HL-60 (cell line): ENCODE measurements around the gene IFNA5.

Source experiments
- DNase-seq, 2 experiments: peaks; one replicate each; pipeline ENCODE4 v3.0.0-alpha.2; 2010 to 2020; ENCODE audit warnings: low read depth in 1 of 2, low spot score in 1 of 2
- H3K27ac ChIP-seq: fragments of 250-450 bp; sonication (Bioruptor Pico); replicated peaks from 2 replicates; pipeline ENCODE4 v1.5.1; 2020; ENCODE audit warnings: mild to moderate bottlenecking, moderate library complexity
- H3K27me3 ChIP-seq: fragments of 250-450 bp; sonication (Bioruptor Pico); 2 replicates; pipeline ENCODE4 v1.5.1; 2021; ENCODE audit warnings: mild to moderate bottlenecking, moderate library complexity; ENCODE audit not compliant: insufficient read depth, poor library complexity, severe bottlenecking
- H3K4me3 ChIP-seq: replicated peaks from 2 replicates; pipeline ENCODE4 v1.5.1; 2011; ENCODE audit warnings: mild to moderate bottlenecking, control low read depth, low read length; ENCODE audit not compliant: insufficient read depth
- GABPA ChIP-seq: IDR thresholded peaks from 2 replicates; pipeline ENCODE4 v1.6.1; 2012; ENCODE audit warnings: low read depth
- POLR2AphosphoS5 ChIP-seq: IDR thresholded peaks from 2 replicates; pipeline ENCODE4 v1.6.1; 2012; ENCODE audit warnings: low read depth
- SPI1 ChIP-seq: IDR thresholded peaks from 2 replicates; pipeline ENCODE4 v1.6.1; 2012; ENCODE audit warnings: low read depth, mild to moderate bottlenecking, borderline replicate concordance
- TF ChIP-seq, protein P1 (sequence below): IDR thresholded peaks from 2 replicates; pipeline ENCODE4 v1.6.1; 2012; ENCODE audit warnings: low read depth; ENCODE audit not compliant: insufficient replicate concordance
- TF ChIP-seq, protein P2 (sequence below): IDR thresholded peaks from one replicate; pipeline ENCODE4 v1.5.1; 2011; ENCODE audit warnings: low read length, control low read depth, inconsistent platforms; ENCODE audit not compliant: insufficient read depth

The IFNA5 gene

DNA sequence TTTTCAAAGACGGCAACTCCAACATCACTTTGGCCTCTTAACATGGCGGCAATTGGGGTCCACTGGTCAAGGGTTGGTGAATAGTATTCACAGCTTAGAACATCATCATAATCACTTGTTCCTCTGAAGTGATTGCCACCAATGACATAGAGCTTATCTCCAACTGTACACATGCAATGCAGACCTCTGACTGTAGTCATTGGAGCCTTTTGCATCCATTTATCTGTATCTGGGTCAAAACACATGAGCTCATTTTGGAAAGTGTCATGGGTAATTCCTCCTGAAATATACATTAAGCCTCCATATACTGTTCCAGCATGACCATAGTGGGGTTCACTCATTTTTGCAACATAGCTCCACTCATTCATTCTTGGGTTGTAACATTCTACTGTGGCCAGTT lies 28.1 kb upstream of the IFNA5 start:
- Histone ChIP-seq H3K27ac (no peak overlapping the region), H3K4me3 (no peak overlapping the region), H3K27me3 (no peaks in the 10 kb centered on the region)
- TF ChIP-seq GABPA (no peak), POLR2AphosphoS5 (no peak), SPI1 (no peak)
- TF ChIP-seq, protein P1, sequence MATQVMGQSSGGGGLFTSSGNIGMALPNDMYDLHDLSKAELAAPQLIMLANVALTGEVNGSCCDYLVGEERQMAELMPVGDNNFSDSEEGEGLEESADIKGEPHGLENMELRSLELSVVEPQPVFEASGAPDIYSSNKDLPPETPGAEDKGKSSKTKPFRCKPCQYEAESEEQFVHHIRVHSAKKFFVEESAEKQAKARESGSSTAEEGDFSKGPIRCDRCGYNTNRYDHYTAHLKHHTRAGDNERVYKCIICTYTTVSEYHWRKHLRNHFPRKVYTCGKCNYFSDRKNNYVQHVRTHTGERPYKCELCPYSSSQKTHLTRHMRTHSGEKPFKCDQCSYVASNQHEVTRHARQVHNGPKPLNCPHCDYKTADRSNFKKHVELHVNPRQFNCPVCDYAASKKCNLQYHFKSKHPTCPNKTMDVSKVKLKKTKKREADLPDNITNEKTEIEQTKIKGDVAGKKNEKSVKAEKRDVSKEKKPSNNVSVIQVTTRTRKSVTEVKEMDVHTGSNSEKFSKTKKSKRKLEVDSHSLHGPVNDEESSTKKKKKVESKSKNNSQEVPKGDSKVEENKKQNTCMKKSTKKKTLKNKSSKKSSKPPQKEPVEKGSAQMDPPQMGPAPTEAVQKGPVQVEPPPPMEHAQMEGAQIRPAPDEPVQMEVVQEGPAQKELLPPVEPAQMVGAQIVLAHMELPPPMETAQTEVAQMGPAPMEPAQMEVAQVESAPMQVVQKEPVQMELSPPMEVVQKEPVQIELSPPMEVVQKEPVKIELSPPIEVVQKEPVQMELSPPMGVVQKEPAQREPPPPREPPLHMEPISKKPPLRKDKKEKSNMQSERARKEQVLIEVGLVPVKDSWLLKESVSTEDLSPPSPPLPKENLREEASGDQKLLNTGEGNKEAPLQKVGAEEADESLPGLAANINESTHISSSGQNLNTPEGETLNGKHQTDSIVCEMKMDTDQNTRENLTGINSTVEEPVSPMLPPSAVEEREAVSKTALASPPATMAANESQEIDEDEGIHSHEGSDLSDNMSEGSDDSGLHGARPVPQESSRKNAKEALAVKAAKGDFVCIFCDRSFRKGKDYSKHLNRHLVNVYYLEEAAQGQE = no peak
- TF ChIP-seq, protein P2, sequence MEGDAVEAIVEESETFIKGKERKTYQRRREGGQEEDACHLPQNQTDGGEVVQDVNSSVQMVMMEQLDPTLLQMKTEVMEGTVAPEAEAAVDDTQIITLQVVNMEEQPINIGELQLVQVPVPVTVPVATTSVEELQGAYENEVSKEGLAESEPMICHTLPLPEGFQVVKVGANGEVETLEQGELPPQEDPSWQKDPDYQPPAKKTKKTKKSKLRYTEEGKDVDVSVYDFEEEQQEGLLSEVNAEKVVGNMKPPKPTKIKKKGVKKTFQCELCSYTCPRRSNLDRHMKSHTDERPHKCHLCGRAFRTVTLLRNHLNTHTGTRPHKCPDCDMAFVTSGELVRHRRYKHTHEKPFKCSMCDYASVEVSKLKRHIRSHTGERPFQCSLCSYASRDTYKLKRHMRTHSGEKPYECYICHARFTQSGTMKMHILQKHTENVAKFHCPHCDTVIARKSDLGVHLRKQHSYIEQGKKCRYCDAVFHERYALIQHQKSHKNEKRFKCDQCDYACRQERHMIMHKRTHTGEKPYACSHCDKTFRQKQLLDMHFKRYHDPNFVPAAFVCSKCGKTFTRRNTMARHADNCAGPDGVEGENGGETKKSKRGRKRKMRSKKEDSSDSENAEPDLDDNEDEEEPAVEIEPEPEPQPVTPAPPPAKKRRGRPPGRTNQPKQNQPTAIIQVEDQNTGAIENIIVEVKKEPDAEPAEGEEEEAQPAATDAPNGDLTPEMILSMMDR = no peak
- DNase-seq = no peak

DNA sequence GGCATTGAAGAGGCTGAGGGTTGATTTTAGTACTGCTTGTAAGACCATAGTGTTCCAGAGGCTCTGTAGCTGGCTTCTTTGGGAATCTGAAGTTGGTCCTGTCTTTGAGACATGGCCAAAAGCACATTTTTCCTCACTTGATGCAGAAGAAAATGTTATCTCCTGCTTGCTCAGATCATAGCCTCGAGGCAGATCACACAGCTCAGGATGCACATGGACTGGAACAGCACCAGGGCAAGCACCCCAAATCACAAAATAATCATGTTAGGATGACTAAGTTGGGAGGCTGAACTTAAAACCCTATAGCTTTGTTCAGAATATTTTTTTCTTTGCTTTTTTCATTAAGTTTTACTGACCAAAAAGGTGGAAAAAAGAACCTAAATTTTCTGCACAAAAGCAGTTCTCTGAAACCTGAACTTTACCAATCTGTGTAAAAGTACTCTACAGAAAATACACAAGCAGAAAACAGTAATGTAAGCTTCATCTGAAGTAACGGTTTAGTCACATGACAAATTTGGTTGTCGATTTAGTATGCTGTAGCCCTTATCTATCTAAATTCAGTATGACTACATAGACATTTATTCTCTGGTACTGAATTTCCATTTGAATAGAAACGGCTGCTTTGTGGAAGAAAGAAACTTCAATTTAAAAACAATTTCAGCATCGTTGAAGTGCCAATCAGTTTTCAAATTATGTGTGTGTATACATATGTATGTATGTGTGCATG lies 26.7 kb upstream of the IFNA5 start:
- DNase-seq = no peak
- no peak overlapping the region for H3K27ac ChIP-seq
- H3K4me3 ChIP-seq = no peak overlapping the region
- no peaks in the 10 kb centered on the region for H3K27me3 ChIP-seq
- TF ChIP-seq POLR2AphosphoS5 (no peak), GABPA (no peak), SPI1 (no peak)
- TF ChIP-seq, protein P1 = no peak
- TF ChIP-seq, protein P2 = no peak

DNA sequence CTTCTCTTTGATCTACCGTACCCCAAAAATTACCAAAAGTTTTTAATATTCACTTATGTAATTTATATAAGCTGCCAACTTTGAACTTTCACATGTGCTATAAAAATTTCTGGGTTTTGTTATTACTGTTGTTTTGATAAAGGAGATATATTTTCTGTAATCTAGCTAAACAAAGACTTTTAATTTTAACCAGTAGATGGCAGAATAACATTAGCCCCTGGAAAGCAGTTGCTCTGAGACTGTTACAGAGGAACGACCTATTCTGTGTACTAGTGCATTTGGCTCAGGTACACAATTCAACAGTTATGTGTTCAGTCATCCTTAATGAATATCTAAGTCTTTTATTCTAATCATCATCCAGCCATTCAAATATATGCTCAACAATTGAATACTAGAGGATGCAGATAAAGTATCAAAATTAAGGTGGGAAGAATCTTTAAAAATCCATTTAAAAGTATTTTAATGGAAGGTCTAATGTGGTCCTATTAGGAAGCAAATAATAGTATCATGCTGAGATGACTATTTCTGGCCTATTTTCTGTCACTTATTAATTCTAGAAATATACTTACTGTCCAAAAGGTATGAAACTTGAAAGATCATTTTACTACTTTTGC lies 21.5 kb upstream of the IFNA5 start:
- no peak for DNase-seq
- Histone ChIP-seq H3K4me3 (no peak overlapping the region), H3K27me3 (no peaks in the 10 kb centered on the region), H3K27ac (no peak overlapping the region)
- TF ChIP-seq, protein P2 = no peak
- TF ChIP-seq, protein P1 = no peak
- TF ChIP-seq POLR2AphosphoS5 (no peak), SPI1 (no peak), GABPA (no peak)
